Measurements from ENCODE around the gene ERRFI1.

- TF ChIP-seq EZH2 (IDR thresholded peaks at IDR 0.05), result no peak
- TF ChIP-seq CTCF (IDR thresholded peaks at IDR 0.05), result no peak
- TF ChIP-seq EZH2phosphoT487 (IDR thresholded peaks at IDR 0.05), result no peak
These were observed 30.7 kb downstream of the ERRFI1 start for GRCh38 chr1:7995437-7995836.
